GM19240 (cell line): ENCODE measurements around the gene EHD4.

ENCODE experiments used
- DNase-seq: peaks from one replicate; pipeline ENCODE4 v3.0.0; 2011; ENCODE audit warnings: low spot score; ENCODE audit not compliant: insufficient read length

Gene EHD4

DNA sequence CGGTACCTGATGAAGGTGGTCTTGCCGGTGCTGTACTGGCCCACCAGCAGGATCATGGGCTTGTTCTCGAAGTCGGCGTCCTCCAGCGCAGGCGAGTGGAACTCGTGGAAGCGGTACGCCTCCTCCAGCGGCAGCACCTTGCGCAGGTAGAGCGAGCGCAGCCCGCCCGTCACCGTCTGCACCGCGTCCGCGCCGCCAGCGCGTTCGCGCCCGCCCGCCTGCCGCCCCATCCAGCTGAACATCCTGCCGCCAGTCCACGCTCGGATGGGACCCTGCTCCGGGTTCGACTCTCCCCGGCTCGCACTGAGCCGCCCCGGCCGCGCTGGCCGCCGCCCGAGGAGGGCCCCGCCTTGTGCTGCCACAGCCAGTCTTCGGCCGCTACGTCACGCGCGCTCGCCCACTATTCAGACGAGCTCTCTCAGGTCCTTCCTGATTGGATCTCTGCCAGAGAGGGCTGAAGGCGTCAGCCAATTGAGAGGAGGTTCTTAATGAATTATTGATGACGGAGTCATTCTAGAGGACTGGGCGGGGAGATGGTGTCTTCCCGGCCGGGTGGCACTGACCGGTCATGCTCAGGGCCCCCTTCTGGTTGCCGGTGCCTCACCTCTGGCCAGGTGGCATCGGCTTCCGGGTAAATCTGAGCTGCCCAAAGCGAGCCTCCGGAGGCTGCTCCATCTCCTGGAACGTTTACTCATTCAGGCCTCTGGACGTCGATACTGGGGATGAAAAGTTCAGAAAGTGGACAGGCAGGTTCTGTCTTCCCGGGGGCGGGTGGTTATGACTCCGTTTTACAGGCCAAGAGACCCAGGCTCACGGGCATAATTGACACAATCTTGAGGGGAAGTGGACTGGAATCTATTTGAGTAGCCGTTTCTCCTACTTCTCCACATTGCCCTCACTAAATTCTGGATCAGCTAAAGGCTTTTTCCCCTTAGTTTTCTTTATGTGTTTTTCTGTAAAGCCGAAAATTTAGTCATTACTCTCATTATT is at the start of gene EHD4:
TSS of gene EHD4 (minus strand) at position 305 of the 990 bp plus-strand sequence. CDS start at position 242, 63 bp downstream.
- DNase-seq: peak; percentile 90

DNA sequence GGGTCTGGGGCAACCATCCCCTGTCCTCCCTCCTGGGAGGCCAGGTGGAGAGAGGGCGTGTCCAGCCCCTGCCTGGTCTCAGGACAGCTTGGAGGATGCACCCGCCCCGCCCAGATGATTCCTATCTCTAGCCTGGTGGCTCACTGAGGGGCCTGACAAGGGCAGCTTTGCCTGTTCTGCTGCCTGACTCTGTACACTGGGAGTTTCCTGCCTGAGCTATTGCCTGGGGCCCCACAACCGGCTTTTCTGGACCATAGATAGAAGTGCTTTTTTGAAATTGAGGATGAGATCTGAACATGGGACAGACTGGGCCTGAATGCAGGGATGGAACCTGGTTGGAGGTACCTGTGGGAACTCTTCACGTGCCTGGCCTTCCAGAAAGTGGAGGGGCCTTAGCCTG is 49.2 kb upstream of the EHD4 start:
- DNase-seq: no peak

DNA sequence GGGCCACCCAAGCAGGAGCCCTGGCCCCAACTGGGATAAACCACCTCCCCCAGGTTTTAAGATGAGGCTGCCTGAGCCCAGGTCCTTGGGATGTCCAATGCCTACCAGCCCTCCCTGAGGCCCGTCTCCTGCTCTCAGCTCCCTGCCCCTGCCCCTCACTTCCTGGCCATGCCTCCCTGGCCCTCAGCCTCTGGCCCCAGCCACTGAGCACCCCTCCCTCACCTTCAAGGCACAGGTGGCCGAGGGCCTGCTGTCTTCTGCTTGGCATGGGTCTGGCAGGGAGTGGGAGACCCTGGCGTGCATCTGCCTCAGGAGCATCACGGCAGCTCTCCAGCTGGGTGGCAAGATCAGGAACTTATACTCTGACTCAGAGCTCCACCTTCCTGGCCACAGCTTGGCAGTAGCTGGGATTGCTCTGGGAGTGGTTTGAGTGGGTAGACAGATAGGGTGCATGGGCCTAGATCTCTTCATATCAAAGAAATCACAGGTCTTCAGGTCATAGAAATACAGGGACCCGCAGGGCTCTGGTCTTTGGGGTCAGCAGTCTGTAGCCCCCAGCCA is 48.4 kb upstream of the EHD4 start, which contains the start of gene PLA2G4E:
TSS of gene PLA2G4E (minus strand) at position 330 of the 561 bp plus-strand sequence. CDS start at position 318, 12 bp downstream.
- no peak for DNase-seq

DNA sequence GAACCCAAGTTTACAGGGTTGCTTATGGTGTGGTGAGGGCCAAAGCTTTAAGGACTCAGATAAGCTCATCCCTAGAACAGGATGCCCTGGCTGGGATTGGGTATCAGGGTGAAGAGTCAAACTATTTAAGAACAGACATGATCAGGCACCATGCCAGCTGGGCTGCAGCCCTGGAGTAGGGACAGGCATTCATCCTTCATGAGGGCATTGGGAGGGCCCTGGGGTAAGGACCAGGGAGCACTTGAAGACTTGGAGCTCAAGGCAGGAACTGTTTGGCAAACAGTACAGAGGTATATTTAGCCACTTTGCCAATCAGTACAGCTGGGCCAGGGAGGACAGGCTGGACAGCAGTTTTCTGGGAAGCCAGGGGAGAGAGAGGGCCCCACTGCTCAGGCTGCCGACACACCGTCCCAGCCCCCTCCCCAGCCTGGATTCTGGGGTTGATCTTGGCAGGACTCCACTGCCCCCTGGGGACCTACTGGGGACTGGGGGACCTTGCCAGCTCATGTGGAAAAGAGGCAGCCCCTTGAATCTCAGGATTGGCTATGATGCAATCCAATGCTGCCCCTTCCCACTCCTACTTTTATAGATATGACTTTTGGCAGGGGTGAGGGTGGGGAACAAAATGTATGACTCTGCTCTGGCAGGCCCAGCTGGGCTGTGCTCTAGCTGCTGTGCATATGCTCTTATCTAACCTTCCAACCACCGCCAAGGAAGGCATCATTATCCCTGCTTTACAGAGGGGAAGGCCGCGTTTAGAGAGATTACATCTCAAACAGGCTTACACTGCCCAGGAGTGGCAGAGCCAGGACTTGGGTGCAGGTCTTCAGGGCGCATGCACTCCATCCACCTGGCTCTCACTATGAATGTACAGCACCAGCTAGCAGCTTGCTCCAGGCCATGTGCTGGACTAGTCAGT is 46.2 kb upstream of the EHD4 start:
- DNase-seq: no peak

DNA sequence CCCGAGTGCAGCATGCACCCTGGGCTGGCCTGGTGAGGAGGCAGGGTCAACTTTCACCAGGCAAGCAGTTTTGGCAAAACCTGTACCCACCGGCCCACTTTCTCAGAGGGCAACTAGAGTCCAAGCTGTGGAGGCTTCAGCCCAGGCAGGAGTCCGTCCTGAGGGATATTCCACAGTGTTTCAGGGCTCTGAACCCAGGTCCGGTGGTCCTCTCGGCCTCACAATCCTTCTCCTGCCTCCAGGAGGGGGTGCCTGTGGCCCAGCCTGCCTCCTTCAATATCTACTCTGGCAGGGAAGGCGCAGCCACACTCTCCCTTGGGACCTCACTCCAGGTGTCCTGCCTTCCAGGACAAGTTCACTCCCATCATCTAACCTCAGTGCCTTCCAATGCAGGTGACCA is 44.6 kb upstream of the EHD4 start:
- DNase-seq: no peak

DNA sequence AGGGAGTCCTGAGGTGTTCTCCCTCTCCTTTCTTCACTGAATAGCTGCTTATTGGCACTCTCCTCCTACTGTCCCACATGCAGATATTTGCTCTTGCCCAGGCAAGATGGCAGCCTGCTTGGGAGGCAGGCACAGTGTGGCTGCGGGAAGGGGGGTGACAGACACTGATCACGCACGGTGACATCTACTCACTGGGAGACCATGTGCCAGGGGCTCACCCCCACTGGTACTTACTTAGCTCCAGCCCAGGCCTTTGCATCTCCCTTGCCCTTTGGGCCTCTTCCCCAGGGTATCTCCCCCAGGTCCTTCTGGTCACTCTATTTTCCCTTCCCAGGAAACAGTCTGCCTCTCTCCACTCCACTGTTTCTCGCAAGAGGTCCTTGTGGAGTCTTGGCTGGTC is 42.0 kb upstream of the EHD4 start:
- DNase-seq: no peak

DNA sequence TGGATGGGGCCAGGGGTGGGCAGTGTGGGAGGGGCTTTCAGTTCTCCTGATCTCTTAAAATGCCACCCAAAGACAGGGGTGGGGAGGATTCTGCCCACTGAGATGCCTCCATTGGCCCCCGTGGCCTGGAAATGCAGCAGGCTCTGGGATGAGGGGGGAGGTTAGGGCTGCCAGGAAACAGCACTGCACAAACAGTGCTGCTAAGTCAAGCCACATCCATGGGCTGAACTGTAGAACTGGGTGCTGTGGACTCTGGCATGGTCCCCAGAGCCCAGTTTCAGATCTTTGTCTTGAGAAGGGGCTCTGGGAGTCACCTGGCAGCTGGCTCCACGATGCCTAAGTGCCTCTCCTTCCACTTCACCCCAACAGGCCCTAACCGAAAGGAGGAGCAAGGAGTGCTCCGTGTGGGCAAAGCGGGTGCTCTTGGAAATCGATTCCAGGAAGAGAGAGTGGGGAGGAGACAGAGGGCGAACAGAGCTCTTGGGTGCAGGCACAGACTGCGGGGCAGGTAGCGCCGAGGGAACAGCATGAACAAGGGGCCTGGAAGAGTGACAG is 40.6 kb upstream of the EHD4 start:
- DNase-seq: no peak

DNA sequence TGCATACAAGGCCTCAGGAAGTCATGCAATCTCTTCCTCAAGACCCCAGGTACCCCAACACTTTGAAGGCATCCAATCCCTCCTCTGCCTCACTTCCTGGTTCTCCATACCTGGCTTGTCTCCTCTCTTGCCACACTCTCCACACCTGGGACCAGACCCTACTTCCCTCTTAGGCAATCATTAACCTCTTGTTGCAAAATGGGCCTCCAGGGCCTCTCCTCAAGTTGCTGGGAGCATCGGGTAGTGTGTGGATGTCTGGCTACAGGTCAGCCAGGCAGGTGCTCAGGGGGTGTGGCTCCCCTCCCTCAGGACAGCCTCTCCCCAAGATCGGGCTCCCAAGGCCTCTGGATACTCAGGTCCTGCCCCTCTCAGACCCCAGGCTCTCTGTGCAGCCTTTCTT is 39.9 kb upstream of the EHD4 start:
- DNase-seq: no peak

DNA sequence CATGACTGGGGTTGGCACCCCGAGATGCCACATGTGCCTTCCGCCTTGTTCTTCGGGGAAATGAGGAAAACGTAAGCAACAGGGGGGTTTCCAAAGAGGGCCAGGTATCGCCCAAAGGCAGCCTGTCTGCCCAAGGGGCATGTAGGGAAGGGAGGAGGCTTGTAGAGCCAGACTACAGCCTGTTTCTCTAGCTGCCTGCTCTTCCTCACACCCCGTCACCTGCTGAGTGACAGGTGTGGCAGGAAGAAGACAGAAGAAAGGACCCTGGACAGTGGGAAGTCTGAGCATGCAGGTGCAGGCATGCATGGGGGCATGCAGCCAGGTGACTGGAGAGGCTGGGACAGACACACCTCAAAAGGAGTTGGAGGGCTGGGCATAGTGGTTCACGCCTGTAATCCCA is 38.7 kb upstream of the EHD4 start:
- DNase-seq: no peak

DNA sequence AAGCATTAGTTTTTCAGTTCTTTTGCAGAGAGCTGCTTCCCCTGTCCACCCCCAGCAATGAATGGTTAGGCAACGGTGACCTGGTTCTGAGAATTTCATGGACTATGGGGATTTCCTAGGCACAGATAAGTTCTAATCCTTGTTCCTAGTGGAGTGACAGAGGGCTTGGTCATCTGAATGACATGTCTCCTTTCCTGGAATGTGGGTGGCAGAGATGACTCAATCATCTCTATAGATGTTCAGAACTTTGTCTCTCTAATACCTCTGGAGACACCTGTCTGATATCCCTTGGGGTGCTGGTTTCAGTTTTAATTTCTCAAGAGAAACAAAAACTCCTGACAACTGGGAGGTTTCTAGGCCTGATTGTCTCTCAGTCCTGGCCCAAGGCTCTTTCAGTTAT is 38.1 kb upstream of the EHD4 start:
- DNase-seq: peak; percentile 83

DNA sequence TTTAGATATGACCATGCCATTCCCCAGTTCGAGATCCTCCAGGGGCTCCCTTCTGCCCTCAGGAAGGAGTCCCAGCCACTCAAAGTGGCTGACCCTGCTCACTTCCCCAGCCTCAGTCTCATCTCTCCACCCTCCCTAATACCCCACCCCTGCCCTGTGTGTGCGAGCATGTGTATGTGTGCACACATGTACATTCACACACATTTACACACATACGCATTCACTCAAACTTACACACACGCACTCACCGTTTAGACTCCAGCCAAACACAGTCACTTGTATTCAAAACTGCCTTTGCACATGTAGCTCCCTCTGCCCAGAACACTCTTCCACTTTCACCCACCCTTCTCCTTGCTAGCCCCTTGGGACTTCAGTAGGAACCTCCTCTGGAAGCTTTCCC is 37.1 kb upstream of the EHD4 start:
- DNase-seq: no peak

DNA sequence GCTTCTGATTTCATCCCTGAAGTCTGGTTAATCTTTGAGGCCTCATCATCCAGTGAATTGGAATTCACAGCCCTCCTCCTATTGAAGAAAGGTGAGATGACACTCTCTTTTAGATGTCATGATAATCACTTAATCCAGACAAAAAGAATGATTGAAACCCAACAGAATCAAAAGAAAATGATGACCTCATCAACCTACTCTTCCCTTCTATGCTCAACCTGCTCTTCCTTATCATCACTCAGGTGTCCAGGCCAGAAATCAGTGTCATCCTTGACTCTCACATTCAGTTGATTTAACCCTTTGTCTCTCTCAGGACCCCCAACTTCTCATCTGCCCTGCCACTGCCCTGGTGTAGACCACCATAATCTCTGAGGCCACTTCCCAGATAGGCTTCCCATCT is 36.7 kb upstream of the EHD4 start:
- DNase-seq: no peak

DNA sequence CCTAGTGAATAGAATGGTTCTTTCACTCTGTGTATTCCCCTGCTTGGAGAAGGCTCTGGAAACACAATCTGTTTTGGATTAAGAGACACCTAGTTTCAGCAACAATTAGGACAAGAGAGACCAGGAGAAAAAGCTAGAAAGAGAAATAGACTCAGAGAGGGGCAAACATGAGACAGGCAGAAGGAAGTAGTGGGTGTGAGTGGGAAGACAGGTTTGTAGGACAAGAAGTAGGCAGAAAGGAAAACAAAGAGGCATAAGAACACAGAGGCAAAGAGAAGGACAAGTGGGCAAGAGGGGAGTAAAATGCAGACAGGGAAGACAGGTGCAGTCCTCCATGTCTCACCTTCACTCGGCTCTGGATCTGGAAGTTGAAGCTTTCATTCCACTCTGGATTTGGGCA is 35.0 kb upstream of the EHD4 start:
- no peak for DNase-seq

DNA sequence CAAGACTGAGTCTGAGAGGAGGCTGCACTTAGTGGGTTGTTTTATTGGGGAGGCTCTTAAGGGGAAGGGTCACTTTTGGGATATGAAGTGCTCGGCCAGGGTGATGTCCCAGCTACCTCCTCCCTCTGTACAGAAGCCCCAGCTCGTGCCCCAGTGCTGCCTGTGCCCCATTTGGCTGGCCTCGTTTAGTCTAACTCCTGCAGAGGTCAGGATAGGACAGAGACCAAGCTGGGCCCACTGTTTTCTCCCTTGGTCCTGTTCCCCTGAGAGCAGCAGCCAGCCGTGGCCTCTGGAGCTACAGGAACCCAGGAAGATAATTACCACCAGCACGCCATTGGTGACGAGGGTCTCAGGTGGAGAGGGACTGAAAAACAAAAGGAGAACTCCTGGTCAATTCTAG is 30.0 kb upstream of the EHD4 start:
- no peak for DNase-seq

DNA sequence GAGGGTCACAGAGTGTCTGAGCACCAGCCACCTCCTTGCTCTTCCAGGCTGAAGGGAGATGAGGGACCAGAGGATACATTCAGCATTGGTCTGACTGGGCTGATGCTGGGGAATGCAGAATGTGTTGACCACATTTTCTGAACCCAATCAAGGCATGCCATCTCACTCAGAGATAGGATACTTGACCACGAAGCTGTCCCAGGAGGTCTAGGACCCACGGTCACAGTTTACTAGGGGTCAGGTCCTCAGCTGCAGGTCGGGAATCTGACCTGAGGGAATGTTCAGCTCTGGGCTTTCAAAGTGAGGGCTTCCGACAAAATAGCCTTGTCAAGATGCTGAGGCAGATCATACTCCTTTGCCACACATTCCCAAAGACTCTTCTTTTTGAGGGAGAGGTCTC is 28.9 kb upstream of the EHD4 start:
- no peak for DNase-seq

DNA sequence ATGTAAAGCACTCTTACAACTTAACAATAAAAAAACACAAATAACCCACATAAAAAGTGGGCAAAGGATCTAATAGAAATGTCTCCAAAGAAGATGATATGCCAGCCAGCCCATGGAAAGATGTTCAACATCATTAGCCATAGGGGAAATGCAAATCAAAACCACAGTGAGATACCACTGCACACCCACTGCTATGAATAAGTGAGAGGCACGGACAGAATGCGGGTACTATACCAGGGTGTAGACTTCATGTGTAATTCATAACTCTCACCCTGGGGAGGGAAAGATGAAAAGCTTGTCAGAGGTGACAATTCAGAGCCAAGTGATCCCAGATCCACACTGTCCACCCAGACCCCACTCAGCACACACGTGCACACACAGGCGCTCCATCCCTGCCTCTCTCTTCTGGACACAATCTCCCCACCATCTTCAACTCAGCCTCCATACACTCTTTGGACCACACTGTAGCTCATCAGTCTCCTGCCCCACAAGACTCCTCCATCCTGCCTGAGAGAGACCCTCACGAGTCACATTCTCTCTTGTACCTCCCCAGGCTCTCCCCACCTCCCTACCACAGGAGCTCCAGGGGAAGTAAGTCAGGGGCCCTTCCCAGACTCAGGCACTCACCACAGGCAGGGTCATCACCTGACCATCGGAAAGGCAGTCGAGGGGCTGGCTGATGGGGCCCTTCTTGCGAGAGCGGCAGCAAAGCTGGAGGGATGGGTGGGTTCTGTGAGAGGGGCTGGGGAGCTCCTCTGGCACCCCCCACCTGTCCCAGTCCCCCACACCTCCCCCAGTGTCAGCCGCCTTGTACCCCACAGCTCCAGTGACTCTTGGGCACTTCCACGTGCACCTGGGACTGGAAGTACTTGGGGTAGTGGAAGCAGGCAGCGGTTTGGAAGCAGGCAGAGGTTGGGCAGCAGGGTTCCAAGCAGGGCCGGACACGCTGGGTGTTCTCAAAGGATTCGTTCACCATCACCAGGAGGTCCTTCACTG is 27.2 kb upstream of the EHD4 start:
- DNase-seq: no peak

DNA sequence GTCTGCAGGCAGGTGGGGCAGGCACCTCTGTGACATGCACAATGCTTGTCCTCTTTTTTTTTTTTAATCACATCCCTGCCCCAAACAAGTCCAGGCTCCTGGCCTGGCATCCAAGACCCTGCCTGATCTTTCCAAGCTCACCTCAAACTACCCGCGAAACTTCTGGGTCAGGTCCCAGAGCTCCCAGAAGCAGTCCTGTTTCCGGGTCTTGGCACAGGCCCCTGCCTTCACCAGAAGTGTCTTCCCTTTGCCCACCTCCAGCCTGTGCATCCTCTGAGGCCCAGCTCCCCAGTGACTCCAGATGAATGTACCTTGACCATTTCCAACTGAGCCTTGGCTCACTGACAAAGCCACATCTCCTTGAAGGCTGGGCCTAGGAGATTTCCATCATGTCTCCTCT is 25.5 kb upstream of the EHD4 start:
- no peak for DNase-seq

DNA sequence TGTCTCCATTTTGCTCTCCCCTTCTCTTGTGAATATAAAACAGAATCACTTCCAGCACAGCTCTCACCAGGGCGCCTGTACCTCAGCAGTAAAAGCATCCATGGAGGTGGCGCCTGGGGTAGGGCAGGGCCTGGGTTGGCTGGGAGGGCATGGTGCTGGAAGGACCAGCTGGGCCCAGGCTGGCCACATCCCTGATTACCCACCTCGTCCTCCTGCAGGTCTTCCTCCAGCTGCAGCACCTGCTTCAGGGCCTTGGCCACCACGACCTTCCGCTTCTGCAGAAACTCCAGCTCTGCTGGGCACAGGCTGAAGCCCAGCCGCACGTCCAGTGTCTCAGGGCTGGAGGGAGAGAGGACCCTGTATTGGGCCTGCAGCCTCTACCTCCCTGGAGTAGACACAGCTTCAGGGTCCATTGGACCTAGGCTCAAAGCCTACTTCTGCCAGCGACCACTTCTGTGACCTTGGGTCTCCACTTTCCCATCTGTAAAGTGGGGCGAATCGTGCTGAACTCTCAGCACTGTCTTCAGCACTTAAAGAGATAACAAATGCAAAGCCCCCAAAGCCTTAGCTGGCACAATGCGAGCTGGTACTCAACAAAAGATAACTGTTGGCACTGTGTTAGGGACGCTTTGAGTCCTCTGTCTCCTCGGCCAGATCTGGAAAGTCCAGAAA is 24.7 kb upstream of the EHD4 start:
- DNase-seq: no peak

DNA sequence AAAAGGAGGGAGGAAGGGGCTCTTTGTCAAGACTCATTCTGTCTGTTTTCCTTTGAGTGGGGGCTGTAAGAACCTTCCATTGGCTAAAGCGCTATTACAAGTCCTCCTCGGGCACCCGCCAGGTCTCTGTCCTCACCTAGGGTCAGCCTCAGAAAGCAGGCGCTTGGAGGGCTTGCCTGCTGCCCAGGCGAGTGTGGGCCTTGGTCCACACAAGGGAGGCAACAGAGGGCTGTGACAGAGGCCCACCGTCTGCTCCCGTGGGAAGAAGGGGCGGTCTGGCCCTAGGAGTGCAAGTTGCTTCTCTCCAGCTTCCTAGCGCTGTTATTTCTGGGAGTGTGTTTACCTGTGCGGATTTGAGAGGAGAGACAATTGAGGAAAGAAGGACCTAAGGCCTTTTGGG is 24.0 kb upstream of the EHD4 start:
- no peak for DNase-seq

DNA sequence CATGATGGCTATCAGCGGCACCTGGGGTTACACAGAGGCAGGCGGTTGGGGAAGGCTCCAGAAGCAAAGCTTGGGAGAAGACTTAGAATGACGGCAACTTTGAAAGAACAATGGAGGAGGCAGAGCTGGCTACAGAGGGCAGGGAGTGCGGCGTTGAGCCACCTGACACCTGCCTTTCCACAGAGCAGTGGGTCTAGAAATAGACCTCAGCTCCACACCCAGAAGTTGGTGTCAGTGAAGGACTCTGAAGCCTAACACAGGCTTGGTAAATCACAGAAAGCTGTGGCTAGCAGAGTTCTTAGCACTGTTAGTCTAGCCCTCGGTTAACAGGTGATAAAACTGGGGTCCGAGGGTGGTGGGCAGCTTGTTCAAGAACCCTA is 23.1 kb upstream of the EHD4 start:
- no peak for DNase-seq
